Epithelial cell of esophagus (primary cell): ENCODE measurements around the gene PARD3B.

Experiments
- DNase-seq: peaks from one replicate; pipeline ENCODE4 v3.0.0; 2010; ENCODE audit warnings: low read depth
- H3K4me3 ChIP-seq: 2 replicates; pipeline ENCODE4 v1.5.1; 2011; ENCODE audit warnings: mild to moderate bottlenecking, low read length, control low read depth
- TF ChIP-seq, protein P1 (sequence below): IDR thresholded peaks from 2 replicates; pipeline ENCODE4 v1.5.1; 2011; ENCODE audit warnings: low read depth, mild to moderate bottlenecking, low read length, control low read depth, inconsistent platforms; ENCODE audit not compliant: insufficient read depth; ENCODE audit errors: missing control alignments

The PARD3B gene

GRCh38 chr2:205561441-205561840, 1016.2 kb downstream of the PARD3B start:
- TF ChIP-seq, protein P1, sequence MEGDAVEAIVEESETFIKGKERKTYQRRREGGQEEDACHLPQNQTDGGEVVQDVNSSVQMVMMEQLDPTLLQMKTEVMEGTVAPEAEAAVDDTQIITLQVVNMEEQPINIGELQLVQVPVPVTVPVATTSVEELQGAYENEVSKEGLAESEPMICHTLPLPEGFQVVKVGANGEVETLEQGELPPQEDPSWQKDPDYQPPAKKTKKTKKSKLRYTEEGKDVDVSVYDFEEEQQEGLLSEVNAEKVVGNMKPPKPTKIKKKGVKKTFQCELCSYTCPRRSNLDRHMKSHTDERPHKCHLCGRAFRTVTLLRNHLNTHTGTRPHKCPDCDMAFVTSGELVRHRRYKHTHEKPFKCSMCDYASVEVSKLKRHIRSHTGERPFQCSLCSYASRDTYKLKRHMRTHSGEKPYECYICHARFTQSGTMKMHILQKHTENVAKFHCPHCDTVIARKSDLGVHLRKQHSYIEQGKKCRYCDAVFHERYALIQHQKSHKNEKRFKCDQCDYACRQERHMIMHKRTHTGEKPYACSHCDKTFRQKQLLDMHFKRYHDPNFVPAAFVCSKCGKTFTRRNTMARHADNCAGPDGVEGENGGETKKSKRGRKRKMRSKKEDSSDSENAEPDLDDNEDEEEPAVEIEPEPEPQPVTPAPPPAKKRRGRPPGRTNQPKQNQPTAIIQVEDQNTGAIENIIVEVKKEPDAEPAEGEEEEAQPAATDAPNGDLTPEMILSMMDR: no peak
- no peak overlapping the region for H3K4me3 ChIP-seq
- no peak for DNase-seq

DNA sequence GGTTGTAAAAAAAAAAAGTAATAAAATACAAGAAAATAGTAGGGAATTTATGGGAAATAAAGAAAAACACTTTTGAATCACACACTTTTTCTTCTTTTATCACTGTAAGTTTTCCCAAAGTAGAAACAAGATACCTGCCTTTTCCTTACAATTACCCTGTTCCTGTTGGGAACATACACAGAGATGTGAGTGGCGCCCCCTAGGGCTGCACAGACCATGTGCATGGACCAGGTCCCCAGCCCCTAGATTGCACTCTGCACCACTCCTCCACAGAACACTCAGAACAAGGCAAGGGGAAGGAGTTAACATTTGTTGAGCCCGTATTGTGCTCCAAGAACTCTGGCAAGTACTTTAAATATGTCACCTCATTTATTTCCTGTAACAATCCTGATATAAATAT, 1018.4 kb downstream of the PARD3B start:
- TF ChIP-seq, protein P1: peak; percentile 11
- H3K4me3 ChIP-seq: no peak overlapping the region
- no peak for DNase-seq

- no peak overlapping the region for H3K4me3 ChIP-seq
- TF ChIP-seq, protein P1: no peak
- DNase-seq: no peak
Measured at GRCh38 chr2:205564346-205565141, 1019.3 kb downstream of the PARD3B start.

- H3K4me3 ChIP-seq: no peak overlapping the region
- no peak for DNase-seq
- TF ChIP-seq, protein P1: no peak
Measured at GRCh38 chr2:205565142-205565522, 1019.9 kb downstream of the PARD3B start.

DNA sequence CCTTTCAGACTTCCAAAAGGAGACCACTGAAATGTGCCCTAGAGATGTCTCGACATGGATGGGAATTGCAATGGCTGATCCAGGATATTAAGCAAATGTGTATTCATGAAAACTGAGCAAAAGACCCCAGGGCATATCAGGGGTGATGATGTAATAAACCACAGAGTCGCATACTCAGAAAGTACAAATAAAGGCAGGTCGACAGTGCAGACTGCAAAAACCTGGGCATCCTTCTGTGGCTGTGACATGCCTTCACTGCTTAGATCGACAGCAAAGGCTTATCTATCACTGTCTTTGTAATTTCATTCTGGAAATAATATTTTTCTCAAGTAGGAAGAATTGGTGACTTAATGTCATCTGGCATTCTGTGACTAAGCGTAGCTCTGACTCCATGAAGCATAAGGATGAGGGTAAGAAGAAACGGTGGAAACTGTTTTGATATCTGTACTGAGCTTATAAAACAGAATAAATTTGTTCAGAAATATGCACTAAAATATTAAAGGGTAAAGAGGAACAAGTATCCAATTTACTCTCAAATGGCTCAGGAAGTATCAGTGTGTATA, 1021.4 kb downstream of the PARD3B start:
- DNase-seq: peak; percentile 63
- TF ChIP-seq, protein P1: no peak
- H3K4me3 ChIP-seq: no peak overlapping the region

DNA sequence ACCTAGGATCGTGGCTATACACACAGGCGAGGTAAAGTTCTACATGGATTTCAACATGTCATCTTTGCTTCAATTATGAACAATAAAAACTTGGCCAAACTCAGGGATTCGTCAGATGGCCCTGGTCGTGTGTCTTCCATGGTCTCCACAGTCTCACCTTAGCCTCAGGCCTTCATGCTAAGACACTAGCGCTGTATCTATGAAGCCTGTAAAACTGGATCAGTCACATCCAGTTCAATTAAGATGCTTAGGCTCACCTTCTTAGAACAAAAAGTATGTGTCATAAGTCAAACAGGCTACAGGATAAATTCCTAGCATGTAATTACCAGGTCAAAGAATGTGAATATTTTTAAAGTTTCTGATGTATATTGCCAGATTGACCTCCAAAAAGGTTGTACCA, 1023.3 kb downstream of the PARD3B start:
- H3K4me3 ChIP-seq: no peak overlapping the region
- TF ChIP-seq, protein P1: no peak
- DNase-seq: peak; percentile 93
